Limb (tissue), 2 donors: ENCODE data around the gene TMEM259.

ENCODE experiments used
- DNase-seq, 2 donors: peaks; one replicate each; pipeline ENCODE4 v3.0.0-alpha.2; 2016; ENCODE audit errors: extremely low spot score in 2 of 2

The TMEM259 gene

DNA sequence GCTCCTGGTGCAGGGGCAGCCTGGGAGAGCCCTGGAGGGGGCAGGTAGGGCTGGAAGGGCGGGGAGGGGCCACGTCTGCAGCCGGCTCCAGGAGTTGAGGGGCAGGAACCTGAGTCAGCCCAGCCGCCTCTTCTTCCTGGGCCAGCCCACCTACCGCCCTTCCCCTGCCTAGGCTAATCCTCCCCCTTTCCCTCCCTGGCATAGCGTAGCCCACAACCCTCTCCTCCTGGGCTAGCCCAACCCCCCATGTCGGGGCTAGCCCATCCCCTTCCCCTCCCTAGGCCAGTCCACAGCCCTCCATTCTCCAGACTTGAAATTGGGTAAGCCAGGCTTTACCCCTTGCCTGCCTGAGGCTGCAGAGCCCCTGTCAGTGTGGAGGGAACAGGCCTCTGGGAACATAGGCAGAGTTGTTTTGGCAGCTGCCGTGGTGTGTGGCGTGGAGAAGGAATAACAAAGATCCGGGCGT lies 57.4 kb downstream of the TMEM259 start:
- DNase-seq, result no peak

DNA sequence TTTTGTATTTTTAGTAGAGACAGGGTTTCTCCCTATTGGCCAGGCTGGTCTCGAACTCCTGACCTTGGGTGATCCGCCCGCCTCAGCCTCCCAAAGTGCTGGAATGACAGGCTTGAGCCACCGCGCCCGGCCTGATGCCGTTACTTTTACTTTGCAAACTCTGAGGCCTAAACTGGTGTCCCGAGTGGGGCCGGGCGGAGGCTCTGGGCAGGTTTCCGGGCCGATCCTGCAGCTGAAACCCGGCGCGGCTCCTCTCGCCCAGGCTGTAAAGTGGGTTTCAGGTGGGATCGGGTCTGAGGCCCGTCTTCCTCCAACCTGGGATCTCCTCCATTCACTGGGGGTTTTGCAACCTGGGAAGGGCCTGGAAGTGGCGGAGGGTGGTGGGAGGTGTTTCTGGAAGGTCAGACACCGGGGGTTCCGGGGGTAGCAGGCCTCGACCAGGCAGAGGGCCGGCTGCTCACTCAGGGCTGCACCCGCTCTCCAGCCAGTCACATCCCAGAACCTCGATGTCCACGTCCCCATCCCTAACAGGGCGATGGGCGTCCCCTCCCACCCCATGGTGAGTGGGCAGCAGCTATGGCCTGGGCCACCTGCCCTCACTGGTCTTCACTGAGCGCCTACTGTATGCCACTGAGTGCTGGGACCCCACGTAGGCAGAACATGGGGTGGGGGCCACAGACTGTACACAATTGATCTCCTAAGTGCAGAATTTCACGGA lies 58.1 kb downstream of the TMEM259 start:
- no peak for DNase-seq

DNA sequence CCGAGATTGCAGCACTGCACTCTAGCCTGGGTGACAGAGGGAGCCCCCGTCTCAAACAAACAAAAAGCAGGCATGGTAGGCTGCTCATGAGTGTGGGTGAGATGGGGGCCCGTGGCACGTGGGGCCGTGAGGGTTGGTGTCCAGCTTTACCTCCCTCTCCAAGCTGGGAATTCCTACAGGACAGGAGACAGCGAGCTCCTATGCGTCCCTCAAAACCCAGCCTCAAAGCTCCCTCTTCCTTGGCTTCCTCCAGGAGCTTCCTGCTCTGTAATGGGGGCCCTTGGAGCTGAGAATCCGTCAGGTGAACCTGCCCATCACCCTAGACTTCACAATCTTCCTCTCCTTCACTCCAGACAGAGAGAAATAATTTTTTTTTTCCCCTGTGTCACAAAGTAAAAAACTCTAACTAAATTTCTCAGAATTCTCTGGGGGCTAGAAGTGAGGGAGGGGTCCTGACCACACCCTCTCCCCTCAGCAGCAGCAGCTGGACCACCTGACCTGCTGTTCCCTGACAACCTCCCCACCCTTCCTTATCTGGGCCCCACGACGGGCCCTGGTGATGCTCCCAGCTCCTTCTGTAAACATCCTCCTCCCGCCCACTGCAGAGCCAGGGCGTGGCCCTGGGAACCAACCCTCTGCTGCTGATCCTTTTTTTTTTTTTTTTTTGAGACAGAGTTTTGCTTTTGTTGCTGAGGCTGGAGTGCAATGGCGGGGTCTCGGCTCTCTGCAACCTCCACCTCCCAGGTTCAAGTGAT lies 58.9 kb downstream of the TMEM259 start:
- DNase-seq, result no peak

DNA sequence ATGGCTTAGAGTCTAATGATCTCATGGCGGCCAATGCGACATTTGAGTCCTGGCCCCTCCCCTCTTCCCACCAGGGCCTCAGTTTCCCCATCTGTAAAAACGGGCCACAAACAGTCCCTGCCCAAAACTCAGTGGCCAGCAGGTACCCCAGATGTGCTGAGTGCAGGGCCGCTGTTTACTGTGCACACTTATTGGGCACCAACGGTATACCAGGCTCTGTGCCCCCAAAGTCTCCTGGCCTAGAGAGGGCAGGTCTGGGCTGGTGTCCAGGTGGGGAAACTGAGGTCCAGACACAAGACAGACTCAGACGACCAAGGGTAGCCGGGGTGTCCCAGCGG lies 60.4 kb downstream of the TMEM259 start:
- no peak for DNase-seq

DNA sequence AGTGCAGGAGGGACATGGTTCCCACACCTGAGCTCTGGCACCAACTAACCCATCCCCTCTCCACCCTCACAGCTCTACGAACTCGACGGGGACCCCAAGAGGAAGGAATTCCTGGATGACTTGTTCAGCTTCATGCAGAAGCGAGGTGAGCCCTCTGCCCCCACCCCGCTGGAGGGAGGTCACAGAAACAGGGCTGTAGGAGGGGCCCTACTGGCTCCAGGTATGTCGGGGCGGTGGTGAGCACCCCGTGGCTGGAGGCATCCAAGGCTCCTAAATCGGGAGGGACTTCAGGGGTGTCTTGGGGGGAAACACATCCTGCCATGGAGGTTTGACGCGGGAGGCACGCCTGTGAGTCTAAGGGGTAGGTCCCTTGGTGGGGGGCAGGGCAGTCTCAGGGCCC lies 60.9 kb downstream of the TMEM259 start:
- DNase-seq, result no peak
